HG02763 (cell line): ENCODE results near the gene OPCML.

Experiments
- ATAC-seq: cut with Tn5 transposase; IDR thresholded peaks from one replicate; pipeline ENCODE4 v1.9.1; 2021; ENCODE audit warnings: mild to moderate bottlenecking, moderate library complexity; ENCODE audit not compliant: unreplicated experiment

Gene OPCML

GRCh38 chr11:132961453-132961852 lies 570.8 kb downstream of the OPCML start:
- ATAC-seq: no peak

- no peak for ATAC-seq
Observed at GRCh38 chr11:132960273-132961078, 571.8 kb downstream of the OPCML start.

- no peak for ATAC-seq
Observed at GRCh38 chr11:132959693-132960092, 572.6 kb downstream of the OPCML start.

GRCh38 chr11:132957881-132958280 lies 574.4 kb downstream of the OPCML start:
- no peak for ATAC-seq

GRCh38 chr11:132948252-132948651 lies 584.0 kb downstream of the OPCML start:
- ATAC-seq: no peak

- no peak for ATAC-seq
Observed at GRCh38 chr11:132944569-132944944, 587.7 kb downstream of the OPCML start.

GRCh38 chr11:132943706-132944568 lies 588.4 kb downstream of the OPCML start:
- no peak for ATAC-seq

GRCh38 chr11:132943357-132943705 lies 589.0 kb downstream of the OPCML start:
- ATAC-seq: no peak

- no peak for ATAC-seq
Observed at GRCh38 chr11:132942611-132943356, 589.5 kb downstream of the OPCML start.

GRCh38 chr11:132941761-132942160 lies 590.5 kb downstream of the OPCML start:
- ATAC-seq: no peak

GRCh38 chr11:132941024-132941646 lies 591.2 kb downstream of the OPCML start:
- no peak for ATAC-seq

GRCh38 chr11:132937016-132937415 lies 595.3 kb downstream of the OPCML start:
- ATAC-seq: no peak

GRCh38 chr11:132935383-132935782 lies 596.9 kb downstream of the OPCML start:
- no peak for ATAC-seq

GRCh38 chr11:132933703-132934102 lies 598.6 kb downstream of the OPCML start:
- ATAC-seq: no peak

GRCh38 chr11:132925825-132926469 lies 606.4 kb downstream of the OPCML start:
- no peak for ATAC-seq

- no peak for ATAC-seq
Observed at GRCh38 chr11:132921597-132921996, 610.7 kb downstream of the OPCML start.

GRCh38 chr11:132920451-132921096 lies 611.7 kb downstream of the OPCML start:
- no peak for ATAC-seq

GRCh38 chr11:132914600-132914999 lies 617.7 kb downstream of the OPCML start:
- ATAC-seq: no peak

GRCh38 chr11:132913886-132914285 lies 618.4 kb downstream of the OPCML start:
- no peak for ATAC-seq

- ATAC-seq: no peak
Observed at GRCh38 chr11:132913295-132913694, 619.0 kb downstream of the OPCML start.
